K562 (cell line): ENCODE results near the gene MMGT1. TPM values are rescaled to one million over a fixed set of nuclear protein-coding genes. Genes with fewer than 3 reads are reported as not detected.
A peak's percentile ranks its signal among the peaks of the same experiment; 100 is the strongest.

Experiments used
- ATAC-seq: fragments of 200-7000 bp; cut with Tn5 transposase; 3 replicates; pipeline ENCODE4 v1.9.1; 2020; ENCODE audit warnings: moderate library complexity
- BruUV-seq: library from RNA; stranded (reverse); fragments of 400-500 nt; replicated peaks from 2 replicates; lab custom pipeline; 2021; lab: Mats Ljungman, UMichigan
- CTCF ChIA-PET: fragments of 300-600 bp; formaldehyde crosslinking; extraction: SDS; loops from one replicate; lab custom pipeline; 2021; ENCODE audit warnings: low intra/inter-chr PET ratio; lab: Yijun Ruan, JAX
- POLR2A ChIA-PET: fragments of 300-600, 350-650 bp; sonication (Branson Sonifier 250); formaldehyde crosslinking; extraction: SDS; loops from one replicate; lab custom pipeline; 2021; ENCODE audit warnings: antibody characterized with exemption, inconsistent platforms; lab: Yijun Ruan, JAX
- DNase-seq, 4 experiments: peaks; one replicate each; pipeline versions ENCODE4 v3.0.0 to v3.0.0-alpha.2; 2011 to 2018; ENCODE audit warnings: low spot score in 3 of 4, mixed read lengths in 3 of 4; ENCODE audit errors: extremely low read depth in 1 of 4
- FAIRE-seq: peaks from 2 replicates; lab custom pipeline; 2011; peaks lifted over from hg19 to GRCh38; lab: Jason Lieb, UNC
- H2AFZ ChIP-seq: 2 replicates; pipeline ENCODE4 v1.6.0; 2011; ENCODE audit warnings: low read depth, low read length, control low read depth, inconsistent platforms
- H3K27ac ChIP-seq: fragments of 200-600 bp; 3 replicates; pipeline ENCODE4 v1.8.0; 2011; ENCODE audit warnings: low read depth, mild to moderate bottlenecking, control low read depth, inconsistent platforms, low read length, moderate library complexity, mixed read lengths; ENCODE audit errors: extremely low read depth
- H3K27me3 ChIP-seq, 2 experiments: fragments of 300-600 bp in 1 of 2; 2 replicates in 1 of 2; 3 replicates in 1 of 2; pipeline versions ENCODE4 v1.6.0 to v1.8.0; 2011; ENCODE audit warnings: inconsistent platforms in 2 of 2, low read length in 2 of 2, mild to moderate bottlenecking in 1 of 2, mixed read lengths in 1 of 2, moderate library complexity in 1 of 2; ENCODE audit not compliant: control insufficient read depth in 2 of 2, insufficient read depth in 2 of 2
- H3K36me3 ChIP-seq: fragments of 300-600 bp; 3 replicates; pipeline ENCODE4 v1.8.0; 2011; ENCODE audit warnings: mild to moderate bottlenecking, low read length, inconsistent platforms; ENCODE audit not compliant: control insufficient read depth, insufficient read depth
- H3K4me1 ChIP-seq, 2 experiments: fragments of 200-600 bp in 1 of 2; replicated peaks in 1 of 2; 2 replicates in 1 of 2; 3 replicates in 1 of 2; pipeline versions ENCODE4 v1.5.1 to v1.8.0; 2011; ENCODE audit warnings: inconsistent platforms in 2 of 2, low read length in 2 of 2, mild to moderate bottlenecking in 1 of 2, mixed read lengths in 1 of 2, moderate library complexity in 1 of 2; ENCODE audit not compliant: control insufficient read depth in 2 of 2, insufficient read depth in 2 of 2
- H3K4me2 ChIP-seq: 2 replicates; pipeline ENCODE4 v1.6.1; 2011; ENCODE audit warnings: low read length, control low read depth, inconsistent platforms, mixed read lengths; ENCODE audit not compliant: insufficient read depth
- H3K4me3 ChIP-seq: fragments of 200-600 bp; sonication (generic), shearing (Covaris generic); 2 replicates; pipeline ENCODE4 v1.5.1; 2016; ENCODE audit warnings: control low read depth, inconsistent platforms
- H3K79me2 ChIP-seq: fragments of 200-600 bp; 3 replicates; pipeline ENCODE4 v1.8.0; 2011; ENCODE audit warnings: low read length, inconsistent platforms; ENCODE audit not compliant: control insufficient read depth, insufficient read depth
- H3K9ac ChIP-seq, 2 experiments: 2 replicates each; pipeline versions ENCODE4 v1.6.0 to v1.6.1; 2011; ENCODE audit warnings: low read depth in 2 of 2, low read length in 2 of 2, control low read depth in 1 of 2, inconsistent platforms in 1 of 2, mild to moderate bottlenecking in 1 of 2, mixed read lengths in 1 of 2; ENCODE audit not compliant: insufficient read depth in 1 of 2
- H3K9me1 ChIP-seq: one replicate; pipeline ENCODE4 v1.6.0; 2011; ENCODE audit warnings: inconsistent platforms, mild to moderate bottlenecking, low read length, moderate library complexity; ENCODE audit not compliant: control insufficient read depth, insufficient read depth
- H3K9me3 ChIP-seq: replicated peaks from 2 replicates; pipeline ENCODE4 v1.5.1; 2011; ENCODE audit warnings: low read depth, low read length, inconsistent platforms; ENCODE audit not compliant: control insufficient read depth, insufficient read depth
- H4K20me1 ChIP-seq: replicated peaks from 2 replicates; pipeline ENCODE4 v1.6.1; 2011; ENCODE audit warnings: low read length, inconsistent platforms, mixed read lengths; ENCODE audit not compliant: control insufficient read depth, insufficient read depth
- BRCA1 ChIP-seq, 2 experiments: fragments of 450-650 bp in 1 of 2; sonication (generic) in 1 of 2; formaldehyde crosslinking in 1 of 2; IDR thresholded peaks; 2 replicates each; pipeline versions ENCODE4 v1.5.0 to v1.6.1; 2017 to 2020; ENCODE audit warnings: mild to moderate bottlenecking in 1 of 2, missing genetic modification reagents in 1 of 2
- C11orf30 ChIP-seq: fragments of 450-650 bp; IDR thresholded peaks from 2 replicates; pipeline ENCODE4 v1.6.1; 2016; ENCODE audit warnings: low read depth, mild to moderate bottlenecking
- CEBPB ChIP-seq: fragments of 450-650 bp; IDR thresholded peaks from 2 replicates; pipeline ENCODE4 v1.6.1; 2016; ENCODE audit warnings: missing genetic modification characterization, missing compliant biosample characterization
- NCOA1 ChIP-seq: fragments of 450-650 bp; IDR thresholded peaks from 2 replicates; pipeline ENCODE4 v1.6.1; 2016; ENCODE audit warnings: low read depth
- NFIC ChIP-seq: fragments of 450-650 bp; IDR thresholded peaks from 2 replicates; pipeline ENCODE4 v1.6.1; 2017; ENCODE audit warnings: mild to moderate bottlenecking, inconsistent platforms
- NFIX ChIP-seq: fragments of 250-450 bp; sonication (Bioruptor Pico); IDR thresholded peaks from 2 replicates; pipeline ENCODE4 v1.4.0; 2020; ENCODE audit warnings: low read depth, mild to moderate bottlenecking, moderate library complexity
- PKNOX1 ChIP-seq: fragments of 450-650 bp; IDR thresholded peaks from 2 replicates; pipeline ENCODE4 v1.6.1; 2016
- PPARD ChIP-seq: fragments of 250-450 bp; sonication (Bioruptor Pico); IDR thresholded peaks from 2 replicates; pipeline ENCODE4 v1.8.0; 2022; ENCODE audit warnings: inconsistent platforms, mild to moderate bottlenecking, moderate library complexity
- PRPF4 ChIP-seq: fragments of 200-400 bp; formaldehyde crosslinking; IDR thresholded peaks from one replicate; pipeline ENCODE4 v1.6.1; 2017; ENCODE audit warnings: low read length, low read depth, mild to moderate bottlenecking; ENCODE audit not compliant: insufficient read depth, poor library complexity, severe bottlenecking
- SOX6 ChIP-seq: fragments of 450-650 bp; IDR thresholded peaks from 2 replicates; pipeline ENCODE4 v1.6.1; 2014; ENCODE audit warnings: mild to moderate bottlenecking
- ZNF586 ChIP-seq: fragments of 450-650 bp; formaldehyde crosslinking; conservative IDR thresholded peaks from 2 replicates; pipeline ENCODE4 v1.4.0; 2020; ENCODE audit warnings: mild to moderate bottlenecking, moderate library complexity
- in situ Hi-C: fragments of 300-500 bp; cut with MboI; formaldehyde crosslinking; loops from 4 replicates; pipeline ENCODE4 v1.15.0; 2018; ENCODE audit warnings: inconsistent platforms, mixed read lengths
- intact Hi-C: fragments of 100-400 bp; cut with micrococcal nuclease; formaldehyde crosslinking; loops from 2 replicates; pipeline ENCODE4 v1.14.2; 2022
- polyA plus RNA-seq, 8 experiments: library from polyadenylated mRNA; depleted of rRNA in 4 of 8; stranded (reverse) in 5 of 8; unstranded in 3 of 8; fragments of >200 nt; fragmentation: Nextera tagmentation in 2 of 8; fragmentation: Illumina TruSeq in 1 of 8; extraction: Ambion mirVana in 2 of 8; extraction: Trizol in 1 of 8; gene quantifications; 2 replicates each; pipeline versions ENCODE4 v1.2.1 to v1.2.3, GENCODE V29; 2011 to 2014; ENCODE audit warnings: inconsistent platforms in 1 of 8, missing spikeins in 1 of 8
- total RNA-seq, 7 experiments: library from RNA; depleted of rRNA in 6 of 7; stranded (reverse); fragments of >200 nt in 6 of 7; fragmentation: Illumina TruSeq in 2 of 7; extraction: Trizol in 2 of 7; gene quantifications; 2 replicates each; pipeline versions ENCODE4 v1.2.1 to v1.2.3, GENCODE V29; 2011 to 2021; ENCODE audit warnings: low replicate concordance in 1 of 7

Gene MMGT1
- total and polyA plus RNA-seq, 9 of the 15 experiments (the other 6 are each of a cell fraction or from before 2014, with no cell fraction given), result 11.3 to 25.4 (median 22.5) TPM

DNA sequence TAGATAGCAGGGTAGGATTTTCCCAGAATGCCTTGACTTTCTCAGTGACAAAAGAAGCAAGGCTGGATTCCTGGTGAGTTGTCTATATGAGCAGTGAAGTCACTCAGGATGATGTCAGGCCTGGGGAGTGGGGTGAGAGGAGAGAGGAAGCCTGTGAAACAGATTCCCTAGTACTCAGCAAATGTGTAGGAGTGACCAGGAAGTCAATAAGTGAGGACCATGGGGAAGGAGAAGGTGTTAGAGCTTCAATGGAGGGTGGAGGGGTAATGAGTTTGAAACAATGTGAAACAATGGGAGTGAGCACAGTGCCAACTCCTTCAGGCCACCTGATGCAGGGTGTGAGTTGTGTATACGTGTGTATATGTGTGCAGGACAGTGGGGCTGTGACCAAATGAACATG, 9.1 kb upstream of the MMGT1 start (continued):
- peak; percentile 37; the same call in 1 of the 2 replicates for TF ChIP-seq C11orf30
- TF ChIP-seq, all 486 proteins: peak for 5

GRCh38 chrX:135981668-135982067, 7.9 kb upstream of the MMGT1 start:
- BruUV-seq, result no TSS peak
- ChIA-PET CTCF (no interaction called here), POLR2A (no interaction called here)
- no peaks in the 10 kb centered on the region for H4K20me1 ChIP-seq
- no peaks in the 10 kb centered on the region for H3K9me1 ChIP-seq
- peaks cover 7 to 34% of the 10 kb centered on the region in 2 experiments for H3K4me1 ChIP-seq
- H3K4me2 ChIP-seq, result no peak overlapping the region
- 0 out of 4 replicates have a peak overlapping the region, but pooled peaks of 1 of the 2 experiments have one; percentile 10 for H3K9ac ChIP-seq
- intact Hi-C loops, result no loop called here
- in situ Hi-C loops, result no loop called here
- DNase-seq, result peak in 2 of 4 experiments; percentile 13
- H3K4me3 ChIP-seq, result no peak overlapping the region
- TF ChIP-seq PKNOX1 (peak; percentile 90), BRCA1 (IDR thresholded peaks at IDR 0.05) (no peak), BRCA1 (CRISPR knock-in tag; IDR thresholded peaks at IDR 0.05) (no peak), PRPF4 (no peak), NFIC (peak; percentile 96), SOX6 (no peak), NFIX (CRISPR knock-in tag) (peak; percentile 61; the same call in 1 of the 2 replicates), CEBPB (tag) (peak; percentile 37; the same call in 1 of the 2 replicates), NCOA1 (no peak), PPARD (CRISPR knock-in tag) (no peak), ZNF586 (CRISPR knock-in tag) (no peak)
- peaks cover 13% of the 10 kb centered on the region for H3K79me2 ChIP-seq
- no peaks in the 10 kb centered on the region for H3K9me3 ChIP-seq
- no peaks in the 10 kb centered on the region for H3K27me3 ChIP-seq
- no peak overlapping the region for H3K27ac ChIP-seq
- H3K36me3 ChIP-seq, result no peaks in the 10 kb centered on the region
- no peak for ATAC-seq
- no peak for FAIRE-seq
- peak overlapping the region; percentile 50; the same call in 1 of the 2 replicates for H2AFZ ChIP-seq
